H9 (cell line): ENCODE data around the gene BRICD5. TPM values are rescaled to one million over a fixed set of nuclear protein-coding genes. Genes with fewer than 3 reads are reported as not detected.

Source experiments
- DNase-seq: peaks from one replicate; pipeline ENCODE4 v3.0.0-alpha.2; 2017
- H2AFZ ChIP-seq: one replicate; pipeline ENCODE4 v1.6.1; 2013; ENCODE audit warnings: mild to moderate bottlenecking, low read length, control low read depth, moderate library complexity
- H2AK5ac ChIP-seq: 2 replicates; pipeline ENCODE4 v1.6.1; 2013; ENCODE audit warnings: low read length, control low read depth, mixed read lengths; ENCODE audit not compliant: insufficient read length
- H2BK120ac ChIP-seq: one replicate; pipeline ENCODE4 v1.6.1; 2013; ENCODE audit warnings: low read depth, mild to moderate bottlenecking, low read length, control low read depth, inconsistent platforms; ENCODE audit not compliant: poor library complexity, severe bottlenecking
- H2BK12ac ChIP-seq: 2 replicates; pipeline ENCODE4 v1.6.1; 2013; ENCODE audit warnings: low read length, control low read depth, mixed read lengths, low read depth; ENCODE audit not compliant: insufficient read length
- H2BK15ac ChIP-seq: 2 replicates; pipeline ENCODE4 v1.6.1; 2013; ENCODE audit warnings: low read depth, low read length, control low read depth
- H2BK20ac ChIP-seq: one replicate; pipeline ENCODE4 v1.6.1; 2013; ENCODE audit warnings: low read depth, mild to moderate bottlenecking, low read length, control low read depth, inconsistent platforms; ENCODE audit not compliant: poor library complexity, severe bottlenecking
- H2BK5ac ChIP-seq: 2 replicates; pipeline ENCODE4 v1.6.1; 2013; ENCODE audit warnings: low read length, control low read depth, mixed read lengths; ENCODE audit not compliant: insufficient read length
- H3K14ac ChIP-seq: 2 replicates; pipeline ENCODE4 v1.6.1; 2013; ENCODE audit warnings: low read length, control low read depth; ENCODE audit not compliant: insufficient read depth
- H3K18ac ChIP-seq: 2 replicates; pipeline ENCODE4 v1.6.1; 2013; ENCODE audit warnings: low read depth, mild to moderate bottlenecking, mixed read lengths, low read length, control low read depth; ENCODE audit not compliant: insufficient read length
- H3K23ac ChIP-seq: 2 replicates; pipeline ENCODE4 v1.6.1; 2013; ENCODE audit warnings: low read length, control low read depth, mixed read lengths, low read depth; ENCODE audit not compliant: insufficient read length
- H3K23me2 ChIP-seq: 2 replicates; pipeline ENCODE4 v1.6.1; 2013; ENCODE audit warnings: low read depth, mild to moderate bottlenecking, mixed read lengths, low read length, control low read depth; ENCODE audit not compliant: insufficient read length, poor library complexity, severe bottlenecking
- H3K27ac ChIP-seq: 2 replicates; pipeline ENCODE4 v1.5.1; 2013; ENCODE audit warnings: low read length, control low read depth, mixed read lengths, low read depth; ENCODE audit not compliant: insufficient read length
- H3K27me3 ChIP-seq: 2 replicates; pipeline ENCODE4 v1.6.1; 2013; ENCODE audit warnings: low read length, control low read depth, inconsistent platforms; ENCODE audit not compliant: insufficient read depth
- H3K4ac ChIP-seq: 2 replicates; pipeline ENCODE4 v1.6.1; 2013; ENCODE audit warnings: low read depth, mild to moderate bottlenecking, control low read depth, inconsistent platforms, low read length, moderate library complexity
- H3K4me1 ChIP-seq: 2 replicates; pipeline ENCODE4 v1.6.1; 2013; ENCODE audit warnings: low read length, control low read depth, inconsistent platforms; ENCODE audit not compliant: insufficient read depth
- H3K4me2 ChIP-seq: 2 replicates; pipeline ENCODE4 v1.6.1; 2013; ENCODE audit warnings: low read length, control low read depth, mixed read lengths; ENCODE audit not compliant: insufficient read length, insufficient read depth
- H3K56ac ChIP-seq: 2 replicates; pipeline ENCODE4 v1.6.1; 2013; ENCODE audit warnings: low read depth, mild to moderate bottlenecking, mixed read lengths, low read length, control low read depth; ENCODE audit not compliant: insufficient read length
- H3K79me1 ChIP-seq: 2 replicates; pipeline ENCODE4 v1.6.1; 2013; ENCODE audit warnings: low read depth, mild to moderate bottlenecking, moderate library complexity, low read length, control low read depth, inconsistent platforms; ENCODE audit not compliant: insufficient read depth, poor library complexity, severe bottlenecking
- H3K79me2 ChIP-seq: 2 replicates; pipeline ENCODE4 v1.6.1; 2013; ENCODE audit warnings: low read length, control low read depth, inconsistent platforms; ENCODE audit not compliant: insufficient read depth
- H3K9ac ChIP-seq: 2 replicates; pipeline ENCODE4 v1.6.1; 2013; ENCODE audit warnings: low read length, control low read depth, mixed read lengths; ENCODE audit not compliant: insufficient read length; ENCODE audit errors: extremely low read depth
- H3K9me3 ChIP-seq: one replicate; pipeline ENCODE4 v1.6.1; 2013; ENCODE audit warnings: low read depth, low read length, inconsistent platforms; ENCODE audit not compliant: control insufficient read depth
- H3T11ph ChIP-seq: one replicate; pipeline ENCODE4 v1.6.1; 2013; ENCODE audit warnings: mild to moderate bottlenecking, low read length, control low read depth, inconsistent platforms
- H4K20me1 ChIP-seq: one replicate; pipeline ENCODE4 v1.6.1; 2013; ENCODE audit not compliant: control insufficient read depth, insufficient read length, insufficient read depth
- H4K5ac ChIP-seq: 2 replicates; pipeline ENCODE4 v1.6.1; 2013; ENCODE audit warnings: low read depth, mild to moderate bottlenecking, mixed read lengths, low read length, control low read depth; ENCODE audit not compliant: insufficient read length
- H4K8ac ChIP-seq: replicated peaks from 2 replicates; pipeline ENCODE4 v1.6.1; 2013; ENCODE audit warnings: low read length, control low read depth, mixed read lengths, low read depth; ENCODE audit not compliant: insufficient read length
- H4K91ac ChIP-seq: 2 replicates; pipeline ENCODE4 v1.6.1; 2013; ENCODE audit warnings: low read depth, mild to moderate bottlenecking, moderate library complexity, mixed read lengths, low read length, control low read depth; ENCODE audit not compliant: insufficient read length
- H3K27ac Mint-ChIP-seq, 3 experiments: 2 replicates in 2 of 3; 3 replicates in 1 of 3; pipeline ENCODE4 v1.8.0; 2020 to 2021; ENCODE audit warnings: mixed read lengths in 3 of 3, mild to moderate bottlenecking in 1 of 3, moderate library complexity in 1 of 3
- H3K27me3 Mint-ChIP-seq: 2 replicates; pipeline ENCODE4 v1.8.0; 2021; ENCODE audit warnings: low read depth, mild to moderate bottlenecking, moderate library complexity, mixed read lengths
- H3K36me3 Mint-ChIP-seq, 3 experiments: 2 replicates in 2 of 3; 3 replicates in 1 of 3; pipeline ENCODE4 v1.8.0; 2020 to 2021; ENCODE audit warnings: low read depth in 3 of 3, mixed read lengths in 3 of 3; ENCODE audit not compliant: insufficient read depth in 1 of 3
- H3K4me1 Mint-ChIP-seq, 2 experiments: 2 replicates each; pipeline ENCODE4 v1.8.0; 2020; ENCODE audit warnings: mixed read lengths in 2 of 2
- H3K4me3 Mint-ChIP-seq, 2 experiments: 2 replicates in 1 of 2; 3 replicates in 1 of 2; pipeline ENCODE4 v1.8.0; 2020 to 2021; ENCODE audit warnings: mild to moderate bottlenecking in 2 of 2, mixed read lengths in 2 of 2, moderate library complexity in 1 of 2
- H3K9me3 Mint-ChIP-seq, 2 experiments: 2 replicates in 1 of 2; 3 replicates in 1 of 2; pipeline ENCODE4 v1.8.0; 2020; ENCODE audit warnings: mild to moderate bottlenecking in 2 of 2, mixed read lengths in 2 of 2, moderate library complexity in 1 of 2
- WGBS: extraction: QIAGEN DNeasy Blood & Tissue Kit; methylation state at CpG from one replicate; pipeline ENCODE4 v1.1.7; 2013; ENCODE audit warnings: missing lambda C conversion rate, low lambda C conversion rate, mixed read lengths; ENCODE audit not compliant: insufficient read length; ENCODE audit errors: extremely low coverage; 5-methylcytosine and 5-hydroxymethylcytosine counted together
- total RNA-seq: library from RNA; stranded (reverse); gene quantifications from 2 replicates; pipeline ENCODE4 v1.2.1, GENCODE V29; 2021
- TF ChIP-seq, protein P1 (sequence below): fragments of 200-600 bp; sonication (generic); conservative IDR thresholded peaks from 3 replicates; pipeline ENCODE4 v1.8.0; 2021; ENCODE audit warnings: antibody characterized with exemption, mild to moderate bottlenecking

BRICD5 gene
- total RNA-seq, 1 experiment from 2014 or later, result 11.9 TPM

GRCh38 chr16:2243031-2243528 is 32.4 kb upstream of the BRICD5 start:
- Histone ChIP-seq H4K8ac (no peak overlapping the region), H3K4me1 (no peaks in the 10 kb centered on the region), H3K79me1 (no peaks in the 10 kb centered on the region), H3K18ac (no peak overlapping the region), H4K91ac (no peak overlapping the region), H3K9me3 (no peaks in the 10 kb centered on the region), H3K4ac (no peak overlapping the region), H4K5ac (no peak overlapping the region), H2BK12ac (no peak overlapping the region), H3K14ac (no peak overlapping the region), H3K23me2 (no peaks in the 10 kb centered on the region), H4K20me1 (no peaks in the 10 kb centered on the region), H3K4me2 (no peak overlapping the region), H2AFZ (no peak overlapping the region), H2BK5ac (no peak overlapping the region), H3K9ac (no peak overlapping the region), H3K79me2 (no peaks in the 10 kb centered on the region), H2AK5ac (no peak overlapping the region), H2BK120ac (no peak overlapping the region), H3T11ph (no peak overlapping the region), H3K27ac (no peak overlapping the region), H3K27me3 (no peaks in the 10 kb centered on the region), H3K56ac (no peak overlapping the region), H3K23ac (no peak overlapping the region), H2BK20ac (no peak overlapping the region), H2BK15ac (no peak overlapping the region)
- H3K9me3 Mint-ChIP-seq, result no peaks in the 10 kb centered on the region; a peak in 1 of 5 replicates
- H3K36me3 Mint-ChIP-seq, result peaks cover 15 to 66% (median 44%) of the 10 kb centered on the region in 3 experiments; a peak in 6 of 7 replicates
- WGBS, result no CpG with 5 or more reads among the region's 19 CpGs
- H3K27me3 Mint-ChIP-seq, result peaks cover 2% of the 10 kb centered on the region; the same call in 1 of the 2 replicates
- H3K27ac Mint-ChIP-seq, result no peak overlapping the region
- H3K4me1 Mint-ChIP-seq, result peaks cover 0 to 3% of the 10 kb centered on the region in 2 experiments; a peak in 1 of 4 replicates
- DNase-seq, result peak; percentile 58
- TF ChIP-seq, protein P1, sequence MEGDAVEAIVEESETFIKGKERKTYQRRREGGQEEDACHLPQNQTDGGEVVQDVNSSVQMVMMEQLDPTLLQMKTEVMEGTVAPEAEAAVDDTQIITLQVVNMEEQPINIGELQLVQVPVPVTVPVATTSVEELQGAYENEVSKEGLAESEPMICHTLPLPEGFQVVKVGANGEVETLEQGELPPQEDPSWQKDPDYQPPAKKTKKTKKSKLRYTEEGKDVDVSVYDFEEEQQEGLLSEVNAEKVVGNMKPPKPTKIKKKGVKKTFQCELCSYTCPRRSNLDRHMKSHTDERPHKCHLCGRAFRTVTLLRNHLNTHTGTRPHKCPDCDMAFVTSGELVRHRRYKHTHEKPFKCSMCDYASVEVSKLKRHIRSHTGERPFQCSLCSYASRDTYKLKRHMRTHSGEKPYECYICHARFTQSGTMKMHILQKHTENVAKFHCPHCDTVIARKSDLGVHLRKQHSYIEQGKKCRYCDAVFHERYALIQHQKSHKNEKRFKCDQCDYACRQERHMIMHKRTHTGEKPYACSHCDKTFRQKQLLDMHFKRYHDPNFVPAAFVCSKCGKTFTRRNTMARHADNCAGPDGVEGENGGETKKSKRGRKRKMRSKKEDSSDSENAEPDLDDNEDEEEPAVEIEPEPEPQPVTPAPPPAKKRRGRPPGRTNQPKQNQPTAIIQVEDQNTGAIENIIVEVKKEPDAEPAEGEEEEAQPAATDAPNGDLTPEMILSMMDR, result peak; percentile 55
- H3K4me3 Mint-ChIP-seq, result no peak overlapping the region
